IMR-90 (cell line): ENCODE measurements around the gene ADGRG6. TPM values are rescaled to one million over a fixed set of nuclear protein-coding genes. Genes with fewer than 3 reads are reported as not detected.

ENCODE experiments used
- ATAC-seq: fragments of 200-7000 bp; cut with Tn5 transposase; 2 replicates; pipeline ENCODE4 v1.9.1; 2020; ENCODE audit warnings: low read depth, mild to moderate bottlenecking, moderate library complexity
- BruUV-seq: library from RNA; stranded (reverse); fragments of 400-500 nt; replicated peaks from 2 replicates; lab custom pipeline; 2021; lab: Mats Ljungman, UMichigan
- CTCF ChIA-PET: fragments of 300-600 bp; formaldehyde crosslinking; extraction: SDS; loops from one replicate; lab custom pipeline; 2021; ENCODE audit warnings: antibody characterized with exemption; lab: Yijun Ruan, JAX
- POLR2A ChIA-PET: fragments of 300-600 bp; sonication (Branson Sonifier 250); formaldehyde crosslinking; loops from one replicate; lab custom pipeline; 2022; ENCODE audit warnings: antibody characterized with exemption; ENCODE audit not compliant: unreplicated experiment; lab: Charles Lee
- DNase-seq: peaks from one replicate; pipeline ENCODE4 v3.0.0; 2013
- H2AFZ ChIP-seq: replicated peaks from 2 replicates; pipeline ENCODE3; 2013; ENCODE audit warnings: low read length, mild to moderate bottlenecking; ENCODE audit not compliant: poor library complexity
- H2AK5ac ChIP-seq: 2 replicates; pipeline ENCODE4 v1.6.1; 2013; ENCODE audit warnings: low read depth, low read length, inconsistent platforms
- H2AK9ac ChIP-seq: replicated peaks from 2 replicates; pipeline ENCODE3; 2013; ENCODE audit warnings: mild to moderate bottlenecking, low read depth, low read length, moderate library complexity; ENCODE audit not compliant: poor library complexity
- H2BK120ac ChIP-seq: 2 replicates; pipeline ENCODE4 v1.6.1; 2013; ENCODE audit warnings: low read depth, low read length, inconsistent platforms
- H2BK15ac ChIP-seq: 3 replicates; pipeline ENCODE4 v1.6.1; 2013; ENCODE audit warnings: low read depth, low read length, inconsistent platforms
- H2BK20ac ChIP-seq: 2 replicates; pipeline ENCODE4 v1.6.1; 2013; ENCODE audit warnings: low read depth, mild to moderate bottlenecking, inconsistent platforms, low read length, moderate library complexity
- H2BK5ac ChIP-seq: 2 replicates; pipeline ENCODE4 v1.6.1; 2013; ENCODE audit warnings: mild to moderate bottlenecking, low read depth, low read length, inconsistent platforms; ENCODE audit not compliant: poor library complexity, severe bottlenecking
- H3K14ac ChIP-seq: replicated peaks from 2 replicates; pipeline ENCODE4 v1.6.1; 2013; ENCODE audit warnings: low read depth, low read length, inconsistent platforms
- H3K18ac ChIP-seq: 2 replicates; pipeline ENCODE4 v1.6.1; 2013; ENCODE audit warnings: low read depth, low read length, control low read depth
- H3K23ac ChIP-seq: 2 replicates; pipeline ENCODE4 v1.6.1; 2013; ENCODE audit warnings: low read depth, low read length, inconsistent platforms
- H3K27ac ChIP-seq: 2 replicates; pipeline ENCODE4 v1.5.1; 2013; ENCODE audit warnings: mild to moderate bottlenecking, control low read depth, low read length; ENCODE audit not compliant: insufficient read depth
- H3K27me3 ChIP-seq: 2 replicates; pipeline ENCODE4 v1.6.1; 2013; ENCODE audit warnings: low read length; ENCODE audit not compliant: control insufficient read depth, insufficient read depth
- H3K36me3 ChIP-seq: 2 replicates; pipeline ENCODE4 v1.6.1; 2013; ENCODE audit warnings: low read length, mixed read lengths; ENCODE audit not compliant: control insufficient read depth, insufficient read depth
- H3K4ac ChIP-seq: 2 replicates; pipeline ENCODE4 v1.6.1; 2013; ENCODE audit warnings: low read depth, low read length, inconsistent platforms
- H3K4me1 ChIP-seq: 2 replicates; pipeline ENCODE4 v1.6.1; 2013; ENCODE audit warnings: low read length, mixed read lengths; ENCODE audit not compliant: control insufficient read depth, insufficient read depth
- H3K4me2 ChIP-seq: 2 replicates; pipeline ENCODE4 v1.6.1; 2013; ENCODE audit warnings: low read depth, mild to moderate bottlenecking, control low read depth, low read length, moderate library complexity
- H3K4me3 ChIP-seq: 2 replicates; pipeline ENCODE4 v1.5.1; 2013; ENCODE audit warnings: low read depth, mild to moderate bottlenecking, control low read depth, low read length, moderate library complexity; ENCODE audit not compliant: insufficient read depth
- H3K56ac ChIP-seq: 2 replicates; pipeline ENCODE4 v1.6.1; 2013; ENCODE audit warnings: low read length, inconsistent platforms; ENCODE audit not compliant: insufficient read depth; ENCODE audit errors: extremely low read depth
- H3K79me1 ChIP-seq, 2 experiments: 2 replicates each; pipeline ENCODE4 v1.6.1; 2013; ENCODE audit warnings: low read length in 2 of 2, inconsistent platforms in 1 of 2, low read depth in 1 of 2
- H3K9ac ChIP-seq: 2 replicates; pipeline ENCODE4 v1.6.1; 2013; ENCODE audit warnings: low read depth, low read length, control low read depth
- H3K9me1 ChIP-seq: 2 replicates; pipeline ENCODE4 v1.6.1; 2013; ENCODE audit warnings: low read length, inconsistent platforms; ENCODE audit not compliant: insufficient read depth
- H3K9me3 ChIP-seq: 2 replicates; pipeline ENCODE4 v1.6.1; 2013; ENCODE audit warnings: low read length; ENCODE audit not compliant: control insufficient read depth, insufficient read depth
- H4K20me1 ChIP-seq: 2 replicates; pipeline ENCODE4 v1.6.1; 2013; ENCODE audit warnings: low read length, inconsistent platforms; ENCODE audit not compliant: insufficient read depth
- H4K5ac ChIP-seq: 2 replicates; pipeline ENCODE4 v1.6.1; 2013; ENCODE audit warnings: mild to moderate bottlenecking, low read depth, low read length, control low read depth
- H4K8ac ChIP-seq, 2 experiments: 2 replicates each; pipeline ENCODE4 v1.6.1; 2013; ENCODE audit warnings: low read depth in 2 of 2, low read length in 2 of 2, control low read depth in 1 of 2, inconsistent platforms in 1 of 2
- H4K91ac ChIP-seq: 2 replicates; pipeline ENCODE4 v1.6.1; 2013; ENCODE audit warnings: low read depth, low read length, inconsistent platforms; ENCODE audit not compliant: insufficient read depth
- BHLHE40 ChIP-seq: fragments of 150-350 bp; IDR thresholded peaks from 2 replicates; pipeline ENCODE4 v1.6.1; 2016; ENCODE audit warnings: mild to moderate bottlenecking, low read depth, low read length
- CHD1 ChIP-seq: IDR thresholded peaks from 2 replicates; pipeline ENCODE4 v1.6.1; 2012; ENCODE audit warnings: low read depth, low read length, improper control_type of control experiment
- MAFK ChIP-seq: IDR thresholded peaks from 2 replicates; pipeline ENCODE4 v1.6.1; 2012; ENCODE audit warnings: low read depth, low read length, improper control_type of control experiment
- NFE2L2 ChIP-seq: fragments of 150-350 bp; IDR thresholded peaks from 2 replicates; pipeline ENCODE4 v1.6.1; 2016; ENCODE audit warnings: low read depth, mild to moderate bottlenecking, low read length
- RAD21 ChIP-seq: IDR thresholded peaks from 2 replicates; pipeline ENCODE4 v1.6.1; 2012; ENCODE audit warnings: low read length, improper control_type of control experiment
- RCOR1 ChIP-seq: IDR thresholded peaks from 2 replicates; pipeline ENCODE4 v1.6.1; 2012; ENCODE audit warnings: mild to moderate bottlenecking, low read length, improper control_type of control experiment; ENCODE audit not compliant: insufficient replicate concordance
- RFX5 ChIP-seq: IDR thresholded peaks from 2 replicates; pipeline ENCODE4 v1.8.0; 2012; ENCODE audit warnings: low read depth, mild to moderate bottlenecking, low read length, moderate library complexity
- dilution Hi-C: fragments of 300-500 bp; cut with HindIII; formaldehyde crosslinking; loops from one replicate; pipeline ENCODE4 v1.14.3; 2018; ENCODE audit warnings: low sequenced_read_pairs; ENCODE audit not compliant: unreplicated experiment
- in situ Hi-C: fragments of 300-500 bp; cut with MboI; formaldehyde crosslinking; loops from 3 replicates; pipeline ENCODE4 v1.14.3; 2019; ENCODE audit warnings: low sequenced_read_pairs, inconsistent platforms, mixed read lengths
- intact Hi-C: fragments of 100-400 bp; cut with micrococcal nuclease; formaldehyde crosslinking; loops from 2 replicates; pipeline ENCODE4 v1.10.0; 2022
- polyA plus RNA-seq, 3 experiments: library from polyadenylated mRNA; depleted of rRNA; stranded (reverse); fragments of >200 nt; gene quantifications; 2 replicates each; pipeline ENCODE4 v1.2.3, GENCODE V29; 2012; ENCODE audit warnings: low replicate concordance in 1 of 3
- total RNA-seq: library from RNA; depleted of rRNA; stranded (reverse); fragments of >200 nt; gene quantifications from 2 replicates; pipeline ENCODE4 v1.2.3, GENCODE V29; 2012
- TF ChIP-seq, protein P1 (sequence below): fragments of 150-350 bp; IDR thresholded peaks from 2 replicates; pipeline ENCODE4 v1.6.1; 2016; ENCODE audit warnings: low read depth, mild to moderate bottlenecking, low read length, moderate library complexity, borderline replicate concordance

Gene ADGRG6
- total and polyA plus RNA-seq, 2 of the 4 experiments (the other 2 are of a cell fraction) = 10.0 to 20.3 TPM

DNA sequence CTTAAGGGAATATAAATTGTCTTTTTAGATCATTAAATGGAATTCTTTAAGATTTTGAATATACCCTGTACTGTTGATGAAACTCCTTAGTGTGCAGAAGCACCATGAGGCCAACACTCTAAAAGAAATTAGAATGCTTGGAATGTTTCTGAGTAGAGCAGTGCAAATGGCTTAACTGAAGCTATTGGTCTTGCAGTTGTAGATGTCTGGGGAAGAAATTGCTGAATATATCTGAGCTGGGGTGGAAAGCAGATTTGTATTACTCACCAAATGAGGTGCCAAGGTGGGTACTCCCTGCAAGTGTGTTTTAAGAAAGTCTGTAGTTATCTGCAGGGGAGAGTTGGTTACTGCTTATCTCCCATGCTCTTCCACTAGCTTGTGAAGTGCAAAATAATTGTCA, 119.0 kb downstream of the ADGRG6 start:
- Histone ChIP-seq H2BK120ac (peak overlapping the region; percentile 7), H2BK5ac (peak overlapping the region; percentile 60), H3K14ac (no peak overlapping the region), H2BK20ac (peak overlapping the region; percentile 27; the same call in 1 of the 2 replicates), H4K20me1 (no peaks in the 10 kb centered on the region), H3K9ac (no peak overlapping the region), H3K4me3 (no peak overlapping the region), H3K4me1 (peaks cover 12% of the 10 kb centered on the region), H3K27ac (no peak overlapping the region), H4K5ac (peak overlapping the region; percentile 29; the same call in 1 of the 2 replicates), H3K27me3 (no peaks in the 10 kb centered on the region), H3K79me1 (no peaks in the 10 kb centered on the region), H4K91ac (peak overlapping the region; percentile 3; the same call in 1 of the 2 replicates), H2AK9ac (no peak overlapping the region), H3K56ac (no peak overlapping the region), H2AK5ac (no peak overlapping the region), H2AFZ (no peak overlapping the region), H3K4ac (peak overlapping the region; percentile 24; the same call in 1 of the 2 replicates), H2BK15ac (no peak overlapping the region), H3K4me2 (no peak overlapping the region), H3K9me1 (0 out of 2 replicates have a peak, but pooled peaks cover under 1% of the 10 kb centered on the region), H4K8ac (peak overlapping the region in 1 of 2 experiments; percentile 37; a peak in 2 of 4 replicates), H3K36me3 (0 out of 2 replicates have a peak, but pooled peaks cover 2% of the 10 kb centered on the region), H3K23ac (no peak overlapping the region), H3K9me3 (no peaks in the 10 kb centered on the region), H3K18ac (peak overlapping the region; percentile 4; the same call in 1 of the 2 replicates)
- TF ChIP-seq NFE2L2 (no peak), CHD1 (no peak), RAD21 (no peak), MAFK (no peak), RFX5 (no peak), BHLHE40 (no peak), RCOR1 (no peak)
- TF ChIP-seq, protein P1, sequence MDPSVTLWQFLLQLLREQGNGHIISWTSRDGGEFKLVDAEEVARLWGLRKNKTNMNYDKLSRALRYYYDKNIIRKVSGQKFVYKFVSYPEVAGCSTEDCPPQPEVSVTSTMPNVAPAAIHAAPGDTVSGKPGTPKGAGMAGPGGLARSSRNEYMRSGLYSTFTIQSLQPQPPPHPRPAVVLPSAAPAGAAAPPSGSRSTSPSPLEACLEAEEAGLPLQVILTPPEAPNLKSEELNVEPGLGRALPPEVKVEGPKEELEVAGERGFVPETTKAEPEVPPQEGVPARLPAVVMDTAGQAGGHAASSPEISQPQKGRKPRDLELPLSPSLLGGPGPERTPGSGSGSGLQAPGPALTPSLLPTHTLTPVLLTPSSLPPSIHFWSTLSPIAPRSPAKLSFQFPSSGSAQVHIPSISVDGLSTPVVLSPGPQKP = no peak
- in situ Hi-C loops (no loop called here), dilution Hi-C loops (no loop called here), intact Hi-C loops (no loop called here)
- ChIA-PET CTCF (interaction anchor here (0.6 kb wide), 1 partner anchor 198 kb away, joined by 3 read pairs; no protein-coding TSS in a partner anchor), POLR2A (no interaction called here)
- DNase-seq (no peak), ATAC-seq (peak; percentile 24)
- BruUV-seq = no TSS peak
